C1 segment of cervical spinal cord (tissue), 14 donors: ENCODE measurements around the gene CCNH.

Experiments used
- DNase-seq, 14 donors: peaks; one replicate each; lab custom pipeline; 2025; lab: John Stamatoyannopoulos, UW

CCNH gene

DNA sequence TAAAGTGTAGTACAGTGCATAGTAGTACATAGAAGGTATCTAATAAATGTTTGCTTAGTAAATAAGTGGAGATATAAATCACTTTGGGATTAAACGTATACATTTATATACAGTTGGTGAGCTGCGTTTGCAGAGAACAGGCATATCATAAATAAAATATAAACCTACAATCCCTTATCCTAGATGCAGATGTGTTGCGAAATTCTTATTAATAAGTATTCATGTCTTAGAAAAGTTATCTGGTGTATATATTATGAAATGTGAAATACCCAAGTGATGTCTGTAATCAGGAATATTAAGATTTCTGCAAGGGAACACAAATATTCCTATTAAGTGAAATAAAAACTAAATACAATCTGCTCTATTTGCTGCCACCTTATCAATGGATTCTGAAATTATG is 8.8 kb downstream of the CCNH start:
- no peak for DNase-seq

- DNase-seq, result no peak
Measured at GRCh38 chr5:87403409-87403808, 9.3 kb downstream of the CCNH start.

GRCh38 chr5:87401626-87402025 is 11.1 kb downstream of the CCNH start:
- DNase-seq, result no peak

DNA sequence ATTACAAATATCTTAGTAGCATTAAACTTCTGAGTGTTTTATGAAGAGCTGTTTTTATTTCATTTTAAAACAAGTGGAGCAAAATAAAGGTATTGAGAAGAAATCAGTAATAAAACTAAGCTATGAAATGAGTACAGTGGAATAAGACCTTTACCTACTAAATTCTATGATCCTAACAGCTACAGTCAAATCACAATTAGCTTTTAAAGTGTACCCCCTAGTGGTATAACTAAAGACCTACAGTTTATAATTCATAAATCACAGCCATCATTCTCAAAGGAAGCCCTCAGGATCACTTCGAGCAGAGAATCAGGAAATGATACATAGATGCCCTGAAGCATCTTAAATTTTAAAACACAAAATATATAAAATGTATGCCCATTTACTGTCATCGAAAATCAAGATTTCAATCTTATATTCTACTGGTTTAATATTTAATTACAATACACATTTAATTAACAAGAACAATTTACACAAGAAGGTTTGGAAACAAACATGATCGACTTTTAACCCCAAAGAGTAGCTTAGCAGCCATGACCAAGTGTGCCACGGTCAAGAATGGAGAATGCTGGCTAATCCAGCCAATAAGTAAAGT is 12.3 kb downstream of the CCNH start:
- peak in 1 of 14 donors; percentile 10 for DNase-seq

GRCh38 chr5:87399720-87400119 is 13.0 kb downstream of the CCNH start:
- DNase-seq, result no peak

DNA sequence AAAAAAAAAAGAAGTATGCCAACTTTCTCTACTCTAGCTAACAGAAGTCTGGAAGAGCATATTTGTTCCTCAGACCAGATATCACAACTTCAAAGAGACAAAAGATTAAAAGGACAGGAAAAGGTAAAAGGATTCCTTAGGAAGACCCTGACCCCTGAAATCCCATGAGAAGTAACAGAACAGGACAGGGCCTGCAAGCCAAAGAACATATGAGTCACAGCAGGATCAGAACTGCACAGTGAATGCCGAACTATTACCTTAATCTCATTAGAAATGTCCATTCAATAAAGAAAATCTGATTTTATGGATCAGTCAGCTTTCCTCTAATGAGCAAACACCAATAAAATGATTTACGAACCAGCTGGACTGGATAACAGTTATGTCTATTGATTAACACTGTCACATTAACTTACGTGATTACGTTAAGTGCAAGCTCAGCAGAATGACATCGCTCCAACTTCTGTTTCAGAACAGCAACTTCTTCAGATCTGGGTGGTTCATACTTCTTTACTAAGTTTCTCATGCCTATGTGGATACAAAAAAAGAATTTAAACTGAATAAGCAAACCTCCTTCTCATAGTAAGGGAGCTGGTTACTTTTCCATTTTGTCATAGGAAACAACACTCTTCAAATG is 13.6 kb downstream of the CCNH start:
- no peak for DNase-seq

DNA sequence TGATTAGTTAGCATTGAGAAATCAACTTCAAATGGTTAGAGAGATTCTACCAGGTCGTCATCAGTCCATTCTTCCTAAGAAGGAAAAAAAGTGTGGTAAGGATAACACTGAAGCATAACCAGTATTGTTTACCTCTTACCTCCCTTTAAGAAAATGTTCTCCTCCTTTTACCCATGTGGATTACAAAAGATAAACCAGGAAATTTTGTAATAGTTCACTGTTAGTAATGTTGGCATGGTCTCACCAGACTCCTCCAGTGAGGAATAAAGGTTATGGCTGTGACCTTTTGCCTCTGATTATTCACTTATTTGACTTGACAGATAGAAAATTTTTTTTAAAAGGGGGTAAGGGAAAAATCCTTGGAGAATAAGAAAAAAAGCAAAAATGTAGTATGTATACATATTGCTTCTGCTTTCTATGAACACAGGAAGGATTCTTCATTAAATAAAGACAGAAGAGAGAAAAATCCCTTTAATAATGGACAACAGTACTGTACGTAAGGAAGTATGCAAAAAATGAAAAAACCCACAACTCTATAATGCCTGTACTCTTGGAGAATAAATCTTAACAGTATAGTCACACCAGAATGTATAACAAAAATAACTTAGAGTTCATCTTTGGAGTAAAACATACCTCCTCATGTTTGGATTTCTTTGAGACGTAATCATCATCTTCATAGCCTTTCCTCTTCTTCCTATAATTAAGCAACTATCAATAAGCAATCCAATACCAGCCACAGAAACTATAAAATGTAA is 18.1 kb downstream of the CCNH start:
- no peak for DNase-seq

DNA sequence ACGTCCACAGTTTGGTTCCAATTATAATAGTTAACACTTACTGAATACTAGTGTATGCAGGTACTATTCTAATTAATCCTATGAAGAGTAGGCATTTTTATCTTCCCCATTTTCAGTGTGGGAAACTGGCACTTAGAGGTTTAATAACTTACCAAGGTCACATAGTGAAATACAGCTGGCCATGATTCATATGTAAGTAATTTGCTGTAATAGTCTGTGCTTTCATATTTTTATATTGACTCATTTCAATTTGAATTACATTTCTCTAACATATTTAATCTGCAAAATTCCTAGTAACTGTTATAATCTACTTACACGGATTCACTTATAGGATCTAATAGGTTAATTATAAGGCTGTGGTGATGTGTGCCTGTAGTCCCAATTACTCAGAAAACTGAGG is 19.4 kb downstream of the CCNH start:
- no peak for DNase-seq

DNA sequence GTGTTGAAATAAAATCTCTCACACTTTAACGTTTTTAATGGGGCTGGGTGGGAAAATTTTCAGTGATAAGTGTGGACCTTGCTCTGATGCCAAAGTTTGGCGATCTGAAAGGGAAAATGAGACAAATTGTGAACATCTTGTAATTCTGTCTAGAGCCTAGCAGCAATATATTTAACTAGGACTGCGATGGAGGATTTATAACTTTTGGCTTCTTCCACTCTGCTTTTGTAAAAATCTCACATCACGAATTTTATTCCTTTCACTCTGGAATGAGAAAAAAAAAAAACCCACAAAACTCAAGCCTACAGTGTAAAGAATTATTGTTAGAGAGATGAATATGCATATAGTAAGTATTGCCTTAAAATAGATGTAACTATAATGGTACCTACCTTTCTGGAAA is 19.9 kb downstream of the CCNH start:
- DNase-seq, result no peak

DNA sequence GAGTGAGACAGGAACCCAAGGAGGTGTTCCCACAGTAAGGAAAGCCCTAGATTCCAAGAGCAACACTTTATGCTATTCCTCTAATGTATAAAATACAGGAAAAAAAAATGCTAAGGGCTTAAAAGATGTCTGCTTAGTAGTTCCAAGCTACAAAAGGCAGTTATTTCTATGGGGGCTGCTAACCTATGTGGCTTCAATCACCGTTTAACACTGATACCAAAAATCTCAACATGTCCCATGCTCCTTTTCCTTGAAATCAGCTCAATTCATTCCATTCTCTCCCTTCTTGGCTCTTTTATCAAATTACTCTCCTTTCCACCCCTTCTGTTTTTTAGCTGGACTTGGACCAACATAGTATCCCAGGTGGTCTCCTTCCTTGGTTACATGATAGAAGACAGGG is 20.6 kb downstream of the CCNH start:
- no peak for DNase-seq

DNA sequence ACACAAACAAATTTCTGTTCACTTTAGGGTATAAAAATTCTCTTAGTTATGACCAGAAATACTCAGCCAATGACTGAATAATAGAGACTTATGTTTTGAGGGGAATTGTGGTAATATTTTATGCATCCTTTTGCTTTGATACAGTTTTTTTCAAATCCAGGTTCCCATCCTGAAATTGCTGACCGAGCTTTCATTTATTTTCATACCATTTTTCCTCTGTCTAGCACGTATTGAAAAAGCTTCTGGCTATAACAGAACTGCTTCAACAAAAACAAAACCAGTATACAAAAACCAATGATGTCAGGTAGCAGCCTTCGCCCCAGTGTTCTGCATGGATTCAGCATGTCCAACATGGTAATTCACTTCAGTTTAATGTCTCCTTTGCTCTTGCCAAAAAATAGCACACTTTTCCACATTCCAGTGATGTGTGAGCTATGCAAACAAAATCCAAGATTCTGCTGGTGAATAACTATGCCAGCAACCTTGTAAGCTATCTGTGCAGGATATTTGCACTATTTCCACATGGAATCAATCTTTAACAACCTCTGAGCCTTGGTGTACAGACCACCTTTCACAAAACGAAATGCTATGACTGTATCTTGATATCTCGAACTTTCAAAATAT is 22.0 kb downstream of the CCNH start:
- no peak for DNase-seq

DNA sequence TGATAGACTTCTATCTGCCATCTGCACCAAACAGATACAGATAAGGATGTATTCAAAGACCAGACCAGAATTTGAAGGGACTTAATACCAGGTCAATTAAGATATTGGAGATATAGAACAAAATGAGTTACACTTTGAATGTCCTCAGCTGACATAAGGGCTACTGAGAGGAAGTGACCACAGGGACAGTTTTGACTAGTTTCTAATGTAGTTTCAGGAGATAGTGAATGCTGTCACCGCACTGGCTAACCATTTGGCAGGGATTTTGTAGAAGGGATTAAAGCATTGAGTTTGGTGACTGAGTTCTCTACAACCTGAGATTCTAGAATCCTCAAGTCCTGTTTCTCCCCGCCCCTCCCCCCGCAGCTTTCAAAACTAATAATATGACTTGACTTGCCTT is 22.7 kb downstream of the CCNH start:
- no peak for DNase-seq

- no peak for DNase-seq
Measured at GRCh38 chr5:87389296-87390034, 23.3 kb downstream of the CCNH start.

GRCh38 chr5:87388129-87388528 is 24.6 kb downstream of the CCNH start:
- DNase-seq, result no peak

- no peak for DNase-seq
Measured at GRCh38 chr5:87385802-87386201, 26.9 kb downstream of the CCNH start.

DNA sequence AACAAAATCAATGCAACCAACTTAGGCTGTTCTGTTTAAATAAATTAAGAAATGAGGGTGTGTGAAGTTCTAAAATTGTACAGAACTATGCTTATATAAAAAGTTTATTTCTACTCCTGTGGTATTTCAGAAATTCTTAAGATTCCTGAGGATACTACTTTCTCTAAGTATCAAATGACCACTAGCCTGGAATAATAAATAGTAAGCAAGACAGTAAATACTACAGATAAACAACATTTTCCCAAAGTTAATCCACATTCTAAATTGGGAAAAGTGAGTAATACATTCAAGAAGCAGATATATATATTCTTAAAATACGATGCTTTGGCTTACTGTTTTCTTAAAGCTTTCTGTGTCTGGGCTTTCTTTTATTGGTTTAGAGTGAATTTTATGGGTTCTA is 29.5 kb downstream of the CCNH start:
- no peak for DNase-seq

DNA sequence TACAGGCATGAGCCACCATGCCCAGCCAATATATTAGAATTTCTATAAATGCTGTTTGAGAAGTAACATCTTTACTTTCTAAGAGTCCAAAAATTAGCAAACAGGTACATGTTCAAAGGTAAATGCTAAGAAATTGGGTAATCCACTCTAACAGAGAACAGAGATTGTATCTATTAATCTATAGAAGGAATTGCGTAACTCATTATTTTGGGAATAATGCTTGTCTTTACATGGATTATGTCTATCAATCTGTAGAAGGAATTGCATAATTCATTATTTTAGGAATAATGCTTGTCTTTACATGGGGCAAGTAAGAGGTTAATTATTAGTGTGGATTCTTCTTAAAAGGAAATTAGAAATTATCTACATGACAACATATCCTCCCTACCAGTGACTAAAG is 30.5 kb downstream of the CCNH start:
- no peak for DNase-seq

DNA sequence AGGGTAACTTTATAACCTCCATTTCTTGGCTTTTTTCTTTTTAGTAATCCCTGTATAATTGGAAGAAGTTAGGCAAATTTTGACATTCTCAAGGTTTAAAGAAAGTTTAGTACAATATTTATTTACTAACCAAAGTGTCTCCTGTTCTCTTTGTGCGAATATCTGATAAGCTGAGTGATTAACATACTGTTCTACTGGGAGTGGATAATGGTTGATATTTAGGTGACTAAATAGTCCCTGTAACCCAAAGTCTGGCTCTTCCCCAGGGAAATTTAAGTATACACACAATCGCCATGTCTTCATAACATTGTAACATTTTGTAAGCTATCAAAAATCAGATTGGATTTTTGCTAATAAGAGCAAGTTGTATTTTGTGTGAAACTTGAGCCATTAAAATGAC is 40.0 kb downstream of the CCNH start:
- no peak for DNase-seq

- no peak for DNase-seq
Measured at GRCh38 chr5:87369431-87369830, 43.3 kb downstream of the CCNH start.

- DNase-seq, result no peak
Measured at GRCh38 chr5:87368601-87369000, 44.1 kb downstream of the CCNH start.

- no peak for DNase-seq
Measured at GRCh38 chr5:87367243-87367642, 45.5 kb downstream of the CCNH start.
